IMR-90 (cell line): ENCODE data around the gene CSNK2B. TPM values are rescaled to one million over a fixed set of nuclear protein-coding genes. Genes with fewer than 3 reads are reported as not detected.

Experiments
- FOS ChIP-seq: fragments of 150-350 bp; IDR thresholded peaks from 2 replicates; pipeline ENCODE4 v1.6.1; 2016; ENCODE audit warnings: low read depth, low read length
- MAFK ChIP-seq: IDR thresholded peaks from 2 replicates; pipeline ENCODE4 v1.6.1; 2012; ENCODE audit warnings: low read depth, low read length, improper control_type of control experiment
- RCOR1 ChIP-seq: IDR thresholded peaks from 2 replicates; pipeline ENCODE4 v1.6.1; 2012; ENCODE audit warnings: mild to moderate bottlenecking, low read length, improper control_type of control experiment; ENCODE audit not compliant: insufficient replicate concordance
- polyA plus RNA-seq, 3 experiments: library from polyadenylated mRNA; depleted of rRNA; stranded (reverse); fragments of >200 nt; gene quantifications; 2 replicates each; pipeline ENCODE4 v1.2.3, GENCODE V29; 2012; ENCODE audit warnings: low replicate concordance in 1 of 3
- total RNA-seq: library from RNA; depleted of rRNA; stranded (reverse); fragments of >200 nt; gene quantifications from 2 replicates; pipeline ENCODE4 v1.2.3, GENCODE V29; 2012
- TF ChIP-seq, protein P1 (sequence below): conservative IDR thresholded peaks from 2 replicates; pipeline ENCODE4 v1.5.1; 2012; ENCODE audit warnings: mild to moderate bottlenecking, low read depth, low read length, improper control_type of control experiment
- TF ChIP-seq, protein P2 (sequence below): fragments of 150-350 bp; IDR thresholded peaks from 2 replicates; pipeline ENCODE4 v1.6.1; 2016; ENCODE audit warnings: low read depth, mild to moderate bottlenecking, low read length, moderate library complexity, borderline replicate concordance

CSNK2B gene
- total and polyA plus RNA-seq, 2 of the 4 experiments (the other 2 are of a cell fraction), result 194 to 240 TPM

DNA sequence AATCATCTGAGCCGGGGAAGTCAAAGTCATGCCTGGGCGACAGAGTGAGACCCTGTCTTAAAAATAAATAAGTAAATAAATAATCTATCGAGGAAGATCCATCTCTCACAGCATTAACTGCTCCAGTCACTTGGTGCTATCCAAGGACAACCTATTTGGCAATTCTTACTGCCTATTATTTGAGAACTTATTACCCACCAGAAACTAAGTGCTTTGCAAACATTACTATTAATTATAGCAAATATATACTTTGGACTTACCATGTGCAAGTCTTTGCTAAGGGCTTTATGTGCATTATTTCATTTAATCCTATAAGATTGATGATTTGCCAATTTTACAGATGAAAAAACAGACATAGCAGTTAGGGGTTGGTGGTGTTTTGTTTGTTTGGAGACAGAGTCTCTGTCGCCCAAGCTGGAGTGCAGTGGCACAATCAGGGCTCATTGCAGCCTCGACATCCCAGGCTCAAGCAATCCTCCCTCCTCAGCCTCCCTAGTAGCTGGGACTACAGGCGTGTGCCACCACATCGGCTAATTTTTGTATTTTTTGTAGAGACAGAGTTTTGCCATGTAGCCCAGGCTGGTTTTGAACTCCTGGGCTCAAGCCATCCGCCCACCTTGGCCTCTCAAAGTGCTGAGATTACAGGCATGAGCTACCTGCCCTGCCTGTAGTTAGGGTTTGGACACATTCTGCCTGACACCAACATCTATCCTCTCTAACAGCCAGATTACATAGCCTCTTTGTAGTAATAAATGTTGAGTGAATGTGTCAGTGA is 11.1 kb upstream of the CSNK2B start (continued):
- TF ChIP-seq, protein P1, sequence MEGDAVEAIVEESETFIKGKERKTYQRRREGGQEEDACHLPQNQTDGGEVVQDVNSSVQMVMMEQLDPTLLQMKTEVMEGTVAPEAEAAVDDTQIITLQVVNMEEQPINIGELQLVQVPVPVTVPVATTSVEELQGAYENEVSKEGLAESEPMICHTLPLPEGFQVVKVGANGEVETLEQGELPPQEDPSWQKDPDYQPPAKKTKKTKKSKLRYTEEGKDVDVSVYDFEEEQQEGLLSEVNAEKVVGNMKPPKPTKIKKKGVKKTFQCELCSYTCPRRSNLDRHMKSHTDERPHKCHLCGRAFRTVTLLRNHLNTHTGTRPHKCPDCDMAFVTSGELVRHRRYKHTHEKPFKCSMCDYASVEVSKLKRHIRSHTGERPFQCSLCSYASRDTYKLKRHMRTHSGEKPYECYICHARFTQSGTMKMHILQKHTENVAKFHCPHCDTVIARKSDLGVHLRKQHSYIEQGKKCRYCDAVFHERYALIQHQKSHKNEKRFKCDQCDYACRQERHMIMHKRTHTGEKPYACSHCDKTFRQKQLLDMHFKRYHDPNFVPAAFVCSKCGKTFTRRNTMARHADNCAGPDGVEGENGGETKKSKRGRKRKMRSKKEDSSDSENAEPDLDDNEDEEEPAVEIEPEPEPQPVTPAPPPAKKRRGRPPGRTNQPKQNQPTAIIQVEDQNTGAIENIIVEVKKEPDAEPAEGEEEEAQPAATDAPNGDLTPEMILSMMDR, result no peak
- TF ChIP-seq RCOR1, result no peak
- TF ChIP-seq, protein P2, sequence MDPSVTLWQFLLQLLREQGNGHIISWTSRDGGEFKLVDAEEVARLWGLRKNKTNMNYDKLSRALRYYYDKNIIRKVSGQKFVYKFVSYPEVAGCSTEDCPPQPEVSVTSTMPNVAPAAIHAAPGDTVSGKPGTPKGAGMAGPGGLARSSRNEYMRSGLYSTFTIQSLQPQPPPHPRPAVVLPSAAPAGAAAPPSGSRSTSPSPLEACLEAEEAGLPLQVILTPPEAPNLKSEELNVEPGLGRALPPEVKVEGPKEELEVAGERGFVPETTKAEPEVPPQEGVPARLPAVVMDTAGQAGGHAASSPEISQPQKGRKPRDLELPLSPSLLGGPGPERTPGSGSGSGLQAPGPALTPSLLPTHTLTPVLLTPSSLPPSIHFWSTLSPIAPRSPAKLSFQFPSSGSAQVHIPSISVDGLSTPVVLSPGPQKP, result no peak
- TF ChIP-seq FOS, result no peak
- no peak for TF ChIP-seq MAFK
